ENCODE results near the gene GPC3.
"Not testable (repeated sequence)": the region's sequence is repeated elsewhere in the genome, so short reads cannot be mapped to it uniquely, and the experiment has no call there.

The GPC3 gene

DNA sequence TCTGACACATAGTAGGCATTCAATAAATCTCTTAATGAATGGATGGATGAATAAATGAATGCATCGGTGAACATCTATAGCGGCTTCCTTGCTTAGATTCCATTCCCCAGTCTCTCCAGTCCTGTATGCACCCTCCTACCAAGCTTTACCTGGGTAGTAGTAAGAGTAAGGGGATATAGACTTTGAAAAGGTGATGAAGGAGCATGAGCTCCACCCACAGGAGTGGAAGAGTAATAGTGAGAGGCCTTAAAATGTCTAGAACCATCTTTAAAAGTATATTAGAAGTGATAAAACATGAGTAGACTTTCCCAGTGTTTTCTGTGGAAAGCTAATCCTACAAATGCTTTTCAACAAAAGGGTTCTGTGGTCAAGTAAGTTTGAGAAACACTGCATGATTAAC, 35.5 kb upstream of the GPC3 start:
- TF ChIP-seq, protein P1, sequence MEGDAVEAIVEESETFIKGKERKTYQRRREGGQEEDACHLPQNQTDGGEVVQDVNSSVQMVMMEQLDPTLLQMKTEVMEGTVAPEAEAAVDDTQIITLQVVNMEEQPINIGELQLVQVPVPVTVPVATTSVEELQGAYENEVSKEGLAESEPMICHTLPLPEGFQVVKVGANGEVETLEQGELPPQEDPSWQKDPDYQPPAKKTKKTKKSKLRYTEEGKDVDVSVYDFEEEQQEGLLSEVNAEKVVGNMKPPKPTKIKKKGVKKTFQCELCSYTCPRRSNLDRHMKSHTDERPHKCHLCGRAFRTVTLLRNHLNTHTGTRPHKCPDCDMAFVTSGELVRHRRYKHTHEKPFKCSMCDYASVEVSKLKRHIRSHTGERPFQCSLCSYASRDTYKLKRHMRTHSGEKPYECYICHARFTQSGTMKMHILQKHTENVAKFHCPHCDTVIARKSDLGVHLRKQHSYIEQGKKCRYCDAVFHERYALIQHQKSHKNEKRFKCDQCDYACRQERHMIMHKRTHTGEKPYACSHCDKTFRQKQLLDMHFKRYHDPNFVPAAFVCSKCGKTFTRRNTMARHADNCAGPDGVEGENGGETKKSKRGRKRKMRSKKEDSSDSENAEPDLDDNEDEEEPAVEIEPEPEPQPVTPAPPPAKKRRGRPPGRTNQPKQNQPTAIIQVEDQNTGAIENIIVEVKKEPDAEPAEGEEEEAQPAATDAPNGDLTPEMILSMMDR (IDR thresholded peaks at IDR 0.05; ENCODE audit: low read depth, low read length, missing control alignments), result no peak
- no peak overlapping the region for H3K4me3 ChIP-seq (ENCODE audit: low read depth, low read length)
- DNase-seq (ENCODE audit: low read depth), result no peak

DNA sequence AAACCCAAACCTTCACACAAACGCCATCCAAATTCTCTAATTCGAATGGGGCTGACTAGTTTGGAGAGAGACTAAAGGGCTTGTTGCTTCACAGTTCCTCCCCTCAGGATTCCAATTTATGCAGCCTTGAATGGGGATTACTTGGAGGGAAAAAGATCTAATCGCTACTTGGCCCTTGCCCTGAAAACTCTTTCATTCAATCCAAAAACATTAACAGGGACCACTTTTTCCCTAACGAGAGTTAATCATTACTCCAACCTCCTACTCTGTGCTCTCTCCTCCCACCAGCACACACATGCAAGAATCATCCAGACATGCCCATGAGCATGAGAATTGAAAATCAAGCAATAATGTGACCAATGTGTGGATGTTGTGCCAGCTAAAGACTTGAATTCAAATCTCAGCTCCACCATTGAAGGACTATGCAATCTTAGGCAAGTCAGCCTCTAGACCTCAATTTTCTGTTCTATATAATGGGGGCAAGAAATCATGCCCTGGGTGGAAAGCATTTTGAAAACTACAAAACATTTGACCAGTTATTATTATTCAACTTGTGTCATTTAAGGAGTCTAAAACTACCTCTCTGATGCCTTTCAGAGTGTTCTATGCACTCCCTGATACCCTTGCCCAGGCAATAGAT, 34.3 kb upstream of the GPC3 start:
- TF ChIP-seq, protein P1 (IDR thresholded peaks at IDR 0.05; ENCODE audit: low read depth, low read length, missing control alignments), result no peak
- DNase-seq (ENCODE audit: low read depth), result no peak
- no peak overlapping the region for H3K4me3 ChIP-seq (ENCODE audit: low read depth, low read length)

DNA sequence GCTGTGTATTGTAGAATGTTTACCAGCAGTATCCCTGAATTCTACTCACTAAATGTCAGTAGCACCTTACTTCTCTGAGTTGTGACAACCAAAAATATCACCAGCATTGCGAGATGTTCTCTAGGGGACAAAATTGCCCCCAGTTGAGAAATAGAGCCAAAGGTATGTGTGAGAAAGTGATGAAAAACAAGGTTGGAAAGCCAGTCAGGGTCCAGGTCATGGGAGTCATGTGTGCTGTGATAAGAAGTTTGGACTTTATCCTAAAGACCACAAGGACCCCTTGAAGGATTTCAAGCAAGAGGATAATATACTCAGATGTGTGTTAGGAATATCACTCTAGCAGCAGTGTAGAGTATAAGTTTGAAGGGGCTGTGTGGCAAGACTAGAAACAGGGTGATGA, 30.9 kb upstream of the GPC3 start:
- not testable (repeated sequence) for DNase-seq (ENCODE audit: low read depth); H3K4me3 ChIP-seq (ENCODE audit: low read depth, low read length)

DNA sequence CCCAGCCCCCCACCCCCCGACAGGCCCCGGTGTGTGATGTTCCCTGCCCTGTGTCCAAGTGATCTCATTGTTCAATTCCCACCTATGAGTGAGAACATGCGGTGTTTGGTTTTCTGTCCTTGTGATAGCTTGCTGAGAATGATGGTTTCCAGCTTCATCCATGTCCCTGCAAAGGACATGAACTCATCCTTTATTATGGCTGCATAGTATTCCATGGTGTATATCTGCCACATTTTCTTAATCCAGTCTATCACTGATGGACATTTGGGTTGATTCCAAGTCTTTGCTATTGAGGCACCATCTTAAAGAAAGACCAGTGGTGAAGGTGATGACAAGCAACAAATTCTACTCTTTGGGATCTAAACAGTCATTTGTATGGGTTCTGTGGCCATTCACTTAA, 30.1 kb upstream of the GPC3 start:
- H3K4me3 ChIP-seq (ENCODE audit: low read depth, low read length); DNase-seq (ENCODE audit: low read depth): not testable (repeated sequence)

DNA sequence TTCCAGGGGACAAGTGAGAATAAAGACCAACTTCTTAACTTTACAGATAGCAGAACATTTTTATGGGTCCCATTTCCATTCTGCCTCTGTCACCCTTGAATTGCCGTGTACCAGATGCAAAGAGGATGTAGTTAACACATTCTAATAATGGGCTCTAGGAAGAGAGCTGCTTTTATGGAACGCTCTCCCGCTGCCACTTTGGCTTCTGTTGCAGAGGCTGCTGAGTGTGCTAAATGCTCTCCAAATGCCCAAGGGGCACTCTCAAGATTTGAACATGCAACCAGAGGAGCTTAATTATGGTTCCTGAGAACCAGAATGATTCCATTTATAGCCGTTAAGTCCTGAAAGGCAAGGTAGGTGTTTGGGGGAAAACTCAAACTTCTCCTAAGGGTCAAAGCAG, 28.1 kb upstream of the GPC3 start:
- DNase-seq (ENCODE audit: low read depth), result no peak
- TF ChIP-seq, protein P1 (IDR thresholded peaks at IDR 0.05; ENCODE audit: low read depth, low read length, missing control alignments), result no peak

DNA sequence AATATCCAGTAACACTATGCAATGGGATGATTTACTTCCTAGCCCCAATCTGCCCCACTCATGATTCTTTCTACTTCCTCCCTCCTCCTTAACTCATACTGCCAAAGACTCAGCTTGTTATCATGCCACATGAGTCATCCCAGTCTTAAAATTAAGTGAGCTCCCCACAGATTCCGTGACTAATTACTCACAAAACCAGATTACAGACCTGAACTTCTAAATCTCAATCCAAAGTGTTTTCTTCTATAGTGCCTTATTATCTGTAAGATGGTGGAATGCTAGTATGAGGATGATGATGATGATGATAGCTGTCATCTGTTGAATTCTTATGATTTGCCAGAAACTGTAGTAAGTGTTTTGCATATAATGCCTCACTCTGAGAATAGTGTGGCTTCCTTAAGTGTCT, 27.7 kb upstream of the GPC3 start:
- no peak overlapping the region for H3K4me3 ChIP-seq (ENCODE audit: low read depth, low read length)
- TF ChIP-seq, protein P1 (IDR thresholded peaks at IDR 0.05; ENCODE audit: low read depth, low read length, missing control alignments), result no peak
- DNase-seq (ENCODE audit: low read depth), result no peak

More for the DNA sequence above, 28.1 kb upstream of the GPC3 start:
- H3K4me3 ChIP-seq (ENCODE audit: low read depth, low read length), result no peak overlapping the region

DNA sequence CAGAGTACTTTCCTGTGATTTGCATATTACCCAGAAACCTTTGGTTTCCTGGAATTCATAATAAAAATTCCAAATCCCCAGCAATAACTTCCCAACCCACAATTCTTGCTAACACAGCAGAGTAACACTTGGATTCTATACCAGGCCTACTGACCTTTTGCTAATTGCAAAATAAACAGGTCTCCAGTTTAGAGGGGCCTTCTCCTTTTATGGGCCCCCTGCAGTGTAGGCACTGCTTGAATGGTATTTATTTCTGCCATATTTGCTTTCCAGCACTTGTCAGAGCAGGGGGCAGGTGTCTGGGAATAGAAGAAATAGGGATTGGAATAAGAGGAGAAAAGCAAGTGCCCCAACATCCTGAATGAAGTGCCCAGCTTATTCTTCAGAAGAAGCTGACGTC, 25.3 kb upstream of the GPC3 start:
- TF ChIP-seq, protein P1 (IDR thresholded peaks at IDR 0.05; ENCODE audit: low read depth, low read length, missing control alignments), result no peak
- no peak overlapping the region for H3K4me3 ChIP-seq (ENCODE audit: low read depth, low read length)
- no peak for DNase-seq (ENCODE audit: low read depth)

DNA sequence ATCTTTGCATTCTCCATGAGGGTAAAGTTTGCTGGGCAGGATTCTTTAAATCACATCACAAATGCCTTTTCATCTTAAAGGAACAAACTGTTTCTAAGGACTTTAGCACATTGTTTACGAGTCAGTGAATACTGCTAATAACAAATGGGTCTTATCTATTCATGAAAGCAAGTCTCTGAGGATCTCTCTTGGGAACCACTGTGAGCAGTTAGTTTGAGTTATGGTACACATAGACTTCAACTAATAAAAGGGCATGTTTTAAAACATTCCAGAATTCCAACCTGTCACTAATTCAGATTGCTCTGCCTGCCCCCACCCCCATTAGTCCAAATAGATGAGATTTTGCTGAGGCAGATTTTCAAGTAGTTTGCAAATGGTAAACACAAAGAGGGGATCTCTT, 22.3 kb upstream of the GPC3 start:
- DNase-seq (ENCODE audit: low read depth), result no peak
- TF ChIP-seq, protein P1 (IDR thresholded peaks at IDR 0.05; ENCODE audit: low read depth, low read length, missing control alignments), result no peak

More for the DNA sequence above, 22.3 kb upstream of the GPC3 start:
- no peak overlapping the region for H3K4me3 ChIP-seq (ENCODE audit: low read depth, low read length)
